ENCODE results near the gene AOPEP.

GRCh38 chr9:94699715-94700373 is 26.7 kb upstream of the AOPEP start:
- TF ChIP-seq CTCF (IDR thresholded peaks at IDR 0.05; ENCODE audit: low read depth, low read length, poor library complexity, severe bottlenecking) (no peak), EZH2phosphoT487 (IDR thresholded peaks at IDR 0.05; ENCODE audit: borderline replicate concordance, low read length) (no peak)

Data from DOHH2 (cell line).